Measurements from ENCODE around the gene GTF2IRD1.

GRCh38 chr7:74575811-74576210 is 122.1 kb downstream of the GTF2IRD1 start:
- TF ChIP-seq ZNF274 (IDR thresholded peaks at IDR 0.05; ENCODE audit: low read depth, low read length) (no peak), YY1 (IDR thresholded peaks at IDR 0.05; ENCODE audit: insufficient read depth, insufficient read length) (no peak)
